Measurements from ENCODE around the gene TMEM245. TPM values are rescaled to one million over a fixed set of nuclear protein-coding genes. Genes with fewer than 3 reads are reported as not detected.
A peak's percentile ranks its signal among the peaks of the same experiment; 100 is the strongest.

Gene TMEM245
- total RNA-seq, 1 donor from 2014 or later = 67.7 TPM

GRCh38 chr9:109027176-109027575 lies 92.6 kb downstream of the TMEM245 start:
- DNase-seq (ENCODE audit: low spot score) = peak; percentile 42

- DNase-seq (ENCODE audit: low spot score) = no peak
Measured at GRCh38 chr9:109026306-109026705, 93.4 kb downstream of the TMEM245 start.

- no peak for DNase-seq (ENCODE audit: low spot score)
Measured at GRCh38 chr9:109022873-109023272, 96.9 kb downstream of the TMEM245 start.

GRCh38 chr9:109020581-109021511 lies 98.9 kb downstream of the TMEM245 start:
- no peak for DNase-seq (ENCODE audit: low spot score)

- no peak for DNase-seq (ENCODE audit: low spot score)
Measured at GRCh38 chr9:109020113-109020512, 99.6 kb downstream of the TMEM245 start.

DNA sequence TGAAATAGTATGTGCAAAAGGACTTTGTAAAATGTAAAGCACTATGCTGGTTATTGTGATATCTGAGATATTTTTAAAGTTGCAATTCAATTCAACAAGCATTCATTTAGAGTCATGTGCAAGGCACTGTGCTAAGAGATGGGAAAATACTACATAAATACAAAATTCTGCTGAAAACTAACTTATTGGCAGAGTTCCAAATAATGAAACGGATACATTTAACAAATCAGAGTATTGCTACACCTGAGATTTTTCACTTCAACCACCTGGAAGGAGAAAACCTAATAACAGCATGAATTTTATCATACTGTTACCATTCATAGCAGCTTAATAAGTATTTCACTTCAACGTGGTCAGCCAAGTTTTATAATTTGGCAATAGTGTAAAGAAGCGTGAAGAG lies 100.3 kb downstream of the TMEM245 start:
- no peak for DNase-seq (ENCODE audit: low spot score)

DNA sequence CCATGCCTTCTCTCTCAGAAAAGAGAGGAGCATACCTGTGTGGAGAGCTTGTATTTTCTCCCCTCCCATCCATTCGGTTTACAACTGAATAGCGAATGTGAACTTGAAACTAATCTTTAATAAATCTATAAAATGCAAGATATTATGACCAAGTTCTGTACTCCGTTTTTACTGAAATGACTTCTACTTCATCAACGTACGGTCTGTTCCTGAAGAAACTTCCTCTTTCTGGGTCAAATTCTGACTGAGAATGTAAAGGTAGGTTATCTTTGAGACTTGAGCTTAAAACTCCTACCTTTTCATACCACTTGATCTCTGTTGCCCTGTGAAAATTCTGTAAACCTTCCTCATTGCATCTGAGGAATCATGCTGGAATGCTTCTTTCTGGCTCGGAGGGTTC lies 102.3 kb downstream of the TMEM245 start:
- DNase-seq (ENCODE audit: low spot score) = no peak

DNA sequence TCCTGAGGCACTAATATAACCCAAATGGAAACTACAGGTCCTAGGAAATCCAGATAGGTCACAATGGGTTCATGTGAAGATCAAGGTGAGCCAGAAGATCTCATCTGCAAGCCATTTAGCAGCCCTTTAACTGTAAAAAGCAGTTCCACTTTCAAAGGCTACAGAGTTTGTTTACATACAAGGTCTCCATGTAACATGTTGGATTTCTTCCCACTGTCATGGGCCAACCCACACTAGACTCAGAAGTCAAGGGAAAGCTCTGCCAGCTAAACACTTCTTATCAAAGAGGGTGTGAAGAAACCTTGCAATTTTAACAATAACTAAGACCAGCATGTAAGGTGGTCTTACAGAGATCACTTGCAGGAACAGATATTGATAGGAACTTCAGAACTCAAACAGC lies 102.7 kb downstream of the TMEM245 start:
- DNase-seq (ENCODE audit: low spot score) = no peak

GRCh38 chr9:109016132-109016531 lies 103.6 kb downstream of the TMEM245 start:
- no peak for DNase-seq (ENCODE audit: low spot score)

DNA sequence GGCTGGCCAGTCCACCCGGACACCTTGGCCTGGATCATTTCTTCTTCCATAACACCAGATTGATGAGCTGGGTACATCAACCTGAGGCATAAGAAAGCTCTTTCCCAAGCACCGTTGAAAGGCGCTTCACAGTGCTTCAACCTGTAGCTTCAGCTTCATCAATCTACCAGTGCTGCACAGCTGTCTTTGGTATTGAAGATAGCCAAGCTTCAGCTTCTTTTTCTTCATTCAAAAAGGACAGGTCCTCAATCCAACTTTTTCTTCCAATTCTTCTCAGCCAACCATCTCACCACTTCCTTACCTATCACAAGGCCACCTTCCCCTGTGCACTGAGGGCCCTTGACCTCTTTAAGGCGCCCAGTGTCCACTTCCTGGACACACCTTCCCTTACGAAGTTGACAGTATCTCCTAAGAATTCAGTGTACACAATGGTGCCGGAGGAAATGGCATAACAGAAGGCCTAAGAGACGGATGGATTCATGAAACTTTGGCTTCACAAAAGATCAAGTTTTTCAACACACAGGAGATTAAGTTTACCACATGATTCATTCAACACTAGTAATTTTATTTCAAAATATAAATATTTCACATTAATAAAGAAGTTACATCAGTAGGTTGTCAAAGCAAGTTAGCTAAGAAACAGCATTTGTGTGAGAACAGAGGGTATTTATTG lies 105.0 kb downstream of the TMEM245 start:
- no peak for DNase-seq (ENCODE audit: low spot score)

DNA sequence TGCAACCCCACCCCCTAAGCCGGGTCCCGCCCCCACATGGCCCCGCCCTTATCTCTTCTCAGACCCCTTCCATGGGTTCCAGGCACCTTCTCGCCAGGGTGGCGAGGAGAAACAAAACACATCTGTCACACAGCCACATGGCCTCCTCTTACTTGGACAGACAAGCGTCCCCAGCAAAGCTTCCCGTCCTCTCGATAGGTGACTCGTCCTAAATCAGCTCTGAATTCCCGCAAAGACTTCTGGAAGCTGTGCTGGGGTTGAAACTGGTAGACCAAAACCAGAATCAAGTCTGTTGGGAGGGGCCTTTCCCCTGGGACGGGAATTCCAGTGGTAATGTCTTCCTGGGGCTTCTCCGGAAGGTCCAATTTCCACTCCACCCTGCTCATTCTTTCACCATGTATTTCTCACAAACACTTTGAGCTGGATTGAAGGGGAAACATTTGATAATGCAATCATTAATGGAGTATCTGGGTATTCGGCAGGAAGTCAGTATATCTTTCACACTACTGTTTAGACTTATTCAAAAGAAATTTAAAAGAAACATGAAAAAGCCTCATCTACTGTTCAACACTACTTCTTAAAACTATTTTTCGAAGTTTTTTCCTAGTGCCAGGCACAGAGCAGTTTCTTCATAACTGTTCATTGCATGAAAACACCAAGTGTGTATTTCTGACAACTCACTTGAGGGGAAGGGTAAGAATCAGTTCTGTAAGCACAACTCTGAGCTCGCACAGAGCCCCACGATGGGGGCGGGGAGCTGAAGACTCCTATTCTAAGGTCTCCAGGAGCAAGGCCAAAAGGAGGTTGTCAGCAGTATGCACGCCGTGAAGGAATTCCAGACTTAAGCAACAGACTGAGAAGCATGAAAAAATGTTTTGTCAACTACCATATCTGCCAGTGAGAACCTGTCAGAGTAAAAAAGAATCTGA lies 105.8 kb downstream of the TMEM245 start:
- DNase-seq (ENCODE audit: low spot score) = no peak

- DNase-seq (ENCODE audit: low spot score) = peak; percentile 94
Measured at GRCh38 chr9:109012876-109013678, 106.7 kb downstream of the TMEM245 start, which contains the start of gene CTNNAL1. Gene CTNNAL1 (minus strand): TSS chr9:109013499. CDS start chr9:109013442, 57 bp downstream.

- peak; percentile 54 for DNase-seq (ENCODE audit: low spot score)
Measured at GRCh38 chr9:109012009-109012875, 107.5 kb downstream of the TMEM245 start.

DNA sequence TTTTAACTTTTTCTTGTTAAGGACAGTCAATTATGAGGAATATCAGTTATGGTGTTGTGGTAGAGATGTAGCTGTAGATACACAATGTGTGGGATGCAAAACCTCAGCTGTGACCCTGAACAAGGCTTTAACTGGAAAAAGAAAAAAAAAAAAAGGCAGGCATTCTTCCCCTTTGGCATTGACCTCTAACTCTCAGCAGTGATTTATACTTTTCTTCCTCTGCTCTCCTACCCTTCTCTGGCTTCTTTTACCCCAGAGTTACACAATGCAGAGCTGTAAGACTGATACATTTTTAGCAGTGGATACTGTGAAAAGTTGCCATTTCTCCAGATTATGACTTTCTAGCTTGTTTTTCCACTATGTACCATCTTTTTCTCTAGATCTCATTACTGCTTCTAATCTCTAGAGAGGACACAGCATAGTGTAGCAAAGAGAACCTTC lies 108.5 kb downstream of the TMEM245 start:
- DNase-seq (ENCODE audit: low spot score) = no peak

DNA sequence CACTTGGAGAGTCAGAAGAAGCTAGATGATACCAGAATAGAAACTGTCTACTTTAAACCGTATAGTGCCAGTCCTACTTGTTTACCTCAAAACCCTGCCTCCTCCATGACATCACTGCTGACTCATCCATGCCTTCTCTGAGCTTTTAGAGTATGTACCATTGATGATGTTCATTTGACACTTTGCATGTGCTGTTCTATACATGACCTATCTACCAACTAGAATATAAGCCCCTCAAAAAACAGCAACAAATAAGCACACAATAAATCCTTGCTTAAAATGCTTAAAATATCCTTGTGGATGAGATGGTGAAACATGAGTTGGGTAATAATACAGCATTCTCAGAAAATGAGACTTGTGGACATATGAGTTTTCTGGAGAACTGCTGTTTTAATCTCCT lies 109.0 kb downstream of the TMEM245 start:
- DNase-seq (ENCODE audit: low spot score) = no peak

DNA sequence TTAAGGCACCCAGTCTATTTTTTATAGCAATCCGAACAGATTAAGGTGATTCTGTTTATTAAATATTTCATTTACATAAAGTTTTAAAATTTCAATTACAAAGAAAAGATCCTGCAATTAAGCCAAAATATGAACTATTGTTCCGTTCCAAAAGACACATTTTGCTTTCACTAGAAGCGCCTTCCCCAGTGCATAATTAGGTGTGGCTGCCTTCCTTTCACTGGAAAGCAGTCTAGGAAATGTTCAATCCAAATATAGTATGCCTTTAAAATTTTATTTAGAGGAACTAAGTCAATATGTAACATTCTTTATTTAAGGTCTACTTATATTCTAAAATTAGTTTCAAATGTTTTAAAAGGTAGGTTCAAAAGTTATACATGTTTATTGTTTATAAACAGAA lies 114.1 kb downstream of the TMEM245 start:
- no peak for DNase-seq (ENCODE audit: low spot score)

GRCh38 chr9:109003116-109003515 lies 116.6 kb downstream of the TMEM245 start:
- DNase-seq (ENCODE audit: low spot score) = no peak

DNA sequence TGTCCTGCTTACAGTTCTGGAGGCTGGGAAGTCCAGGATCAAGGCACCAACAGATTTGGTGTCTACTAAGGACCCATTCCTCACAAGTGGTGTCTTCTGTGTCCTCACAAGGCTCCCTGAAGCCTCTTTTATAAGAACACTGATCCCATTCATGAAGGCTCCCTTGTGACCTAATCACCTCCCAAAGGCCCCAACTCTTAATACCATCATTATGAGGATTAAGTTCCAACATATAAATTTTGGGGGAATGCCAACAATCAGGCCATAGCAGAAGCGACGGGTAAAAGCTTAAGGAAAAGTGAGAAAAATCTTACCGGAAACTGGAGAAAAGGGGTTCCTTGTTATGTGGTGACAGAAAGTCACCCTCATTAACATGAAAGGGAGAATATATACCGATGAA lies 117.6 kb downstream of the TMEM245 start:
- DNase-seq (ENCODE audit: low spot score) = no peak

- no peak for DNase-seq (ENCODE audit: low spot score)
Measured at GRCh38 chr9:109001275-109001676, 118.5 kb downstream of the TMEM245 start.

DNA sequence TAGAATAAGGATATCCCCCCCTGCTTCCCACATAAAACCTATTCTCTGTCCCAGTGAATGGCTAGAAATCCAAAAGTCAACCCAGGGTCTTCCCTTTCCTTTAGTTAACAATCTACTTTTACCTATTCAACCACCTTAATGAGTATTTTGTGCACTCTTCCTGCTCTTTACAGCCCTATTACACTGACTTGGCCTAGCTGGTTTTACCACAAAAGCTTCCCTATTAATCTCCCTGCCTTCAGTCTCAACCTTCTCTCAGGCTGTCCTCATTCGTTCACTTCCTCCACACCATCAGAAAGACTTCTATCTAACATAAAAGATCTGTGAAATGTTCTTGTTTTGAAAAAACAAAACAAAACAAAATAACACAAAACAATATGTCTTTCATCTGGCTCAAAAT lies 122.6 kb downstream of the TMEM245 start:
- DNase-seq (ENCODE audit: low spot score) = no peak
